ENCODE results near the gene NXPE3.

DNA sequence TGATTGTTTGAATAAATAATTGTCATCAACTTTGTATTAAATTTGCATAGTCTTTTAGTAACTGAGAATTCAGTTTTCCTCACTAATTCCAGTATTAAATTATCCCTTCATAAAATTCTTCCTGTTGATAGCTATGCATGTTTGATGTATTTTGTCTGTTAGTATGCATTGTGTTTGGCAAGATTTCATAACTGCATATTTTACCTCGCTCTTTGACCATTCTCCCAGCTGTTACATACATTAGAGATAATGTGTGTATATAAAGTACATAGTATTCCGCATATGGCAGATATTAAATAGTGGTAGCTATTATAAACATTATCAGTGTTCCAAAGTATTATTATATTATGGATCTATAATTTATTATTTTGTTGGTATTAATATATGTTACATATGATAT lies 59.7 kb downstream of the NXPE3 start:
- TF ChIP-seq, protein P1, sequence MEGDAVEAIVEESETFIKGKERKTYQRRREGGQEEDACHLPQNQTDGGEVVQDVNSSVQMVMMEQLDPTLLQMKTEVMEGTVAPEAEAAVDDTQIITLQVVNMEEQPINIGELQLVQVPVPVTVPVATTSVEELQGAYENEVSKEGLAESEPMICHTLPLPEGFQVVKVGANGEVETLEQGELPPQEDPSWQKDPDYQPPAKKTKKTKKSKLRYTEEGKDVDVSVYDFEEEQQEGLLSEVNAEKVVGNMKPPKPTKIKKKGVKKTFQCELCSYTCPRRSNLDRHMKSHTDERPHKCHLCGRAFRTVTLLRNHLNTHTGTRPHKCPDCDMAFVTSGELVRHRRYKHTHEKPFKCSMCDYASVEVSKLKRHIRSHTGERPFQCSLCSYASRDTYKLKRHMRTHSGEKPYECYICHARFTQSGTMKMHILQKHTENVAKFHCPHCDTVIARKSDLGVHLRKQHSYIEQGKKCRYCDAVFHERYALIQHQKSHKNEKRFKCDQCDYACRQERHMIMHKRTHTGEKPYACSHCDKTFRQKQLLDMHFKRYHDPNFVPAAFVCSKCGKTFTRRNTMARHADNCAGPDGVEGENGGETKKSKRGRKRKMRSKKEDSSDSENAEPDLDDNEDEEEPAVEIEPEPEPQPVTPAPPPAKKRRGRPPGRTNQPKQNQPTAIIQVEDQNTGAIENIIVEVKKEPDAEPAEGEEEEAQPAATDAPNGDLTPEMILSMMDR (IDR thresholded peaks at IDR 0.05) = no peak
- TF ChIP-seq POLR2A (IDR thresholded peaks at IDR 0.05) (no peak), POLR2AphosphoS5 (IDR thresholded peaks at IDR 0.05) (no peak)
